Left ventricle myocardium inferior (tissue), 1 donor: Measurements from ENCODE around the gene PKHD1. TPM values are rescaled to one million over a fixed set of nuclear protein-coding genes. Genes with fewer than 3 reads are reported as not detected.

Experiments used
- DNase-seq: peaks from one replicate; pipeline ENCODE4 v3.0.0-alpha.2; 2020
- H3K27ac ChIP-seq: fragments of 200-600 bp; replicated peaks from 2 replicates; pipeline ENCODE4 v1.8.0; 2021
- H3K27me3 ChIP-seq: fragments of 200-600 bp; 2 replicates; pipeline ENCODE4 v1.8.0; 2021; ENCODE audit warnings: low read depth
- H3K36me3 ChIP-seq: fragments of 200-600 bp; 2 replicates; pipeline ENCODE4 v1.8.0; 2021
- H3K4me1 ChIP-seq: fragments of 200-600 bp; 2 replicates; pipeline ENCODE4 v1.8.0; 2021
- H3K4me3 ChIP-seq: fragments of 200-600 bp; 2 replicates; pipeline ENCODE4 v1.8.0; 2021; ENCODE audit warnings: mild to moderate bottlenecking, moderate library complexity
- H3K9me3 ChIP-seq: fragments of 200-600 bp; replicated peaks from 2 replicates; pipeline ENCODE4 v1.8.0; 2021
- CTCF ChIP-seq: fragments of 200-600 bp; IDR thresholded peaks from 2 replicates; pipeline ENCODE4 v1.8.0; 2021; ENCODE audit warnings: antibody characterized with exemption, mild to moderate bottlenecking, borderline replicate concordance
- intact Hi-C: fragments of 100-400 bp; cut with micrococcal nuclease; formaldehyde crosslinking; loops from one replicate; pipeline ENCODE4 v1.11.0; 2022
- total RNA-seq: library from RNA; stranded (reverse); fragmentation: NEBNext Ultra II Directional; extraction: Animal tissue kit (Norgen Biotek cat#: 25700); gene quantifications from one replicate; pipeline ENCODE4 v1.2.1, GENCODE V29; 2021
- donor health status: DM: no; HTN: yes; CAD: no; lungs with severe emphysema.

Gene PKHD1
- total RNA-seq, 1 donor from 2014 or later: not detected

DNA sequence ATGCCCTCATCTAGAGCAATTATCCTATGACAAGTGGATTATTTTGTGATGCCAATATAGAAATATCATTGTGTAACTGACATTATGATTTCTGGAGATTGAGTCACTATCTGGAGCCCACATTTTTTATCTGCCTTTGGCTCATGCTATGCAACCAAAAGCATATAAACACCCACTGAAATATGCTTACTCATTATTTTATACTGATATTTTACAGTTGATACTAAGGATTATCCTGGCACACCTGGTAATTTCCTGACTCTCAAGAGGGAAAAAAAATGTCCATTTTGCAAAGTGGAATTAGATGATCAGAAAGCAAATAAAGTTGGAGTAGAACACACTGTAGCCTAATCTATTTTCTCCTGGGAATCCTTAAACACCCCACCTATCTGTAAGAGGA, 154.5 kb downstream of the PKHD1 start:
- Histone ChIP-seq H3K27ac (no peak overlapping the region), H3K9me3 (no peaks in the 10 kb centered on the region), H3K4me1 (no peaks in the 10 kb centered on the region), H3K27me3 (peaks cover 12% of the 10 kb centered on the region), H3K4me3 (no peak overlapping the region), H3K36me3 (no peaks in the 10 kb centered on the region)
- TF ChIP-seq CTCF: no peak
- DNase-seq: no peak
- intact Hi-C loops: no loop called here

GRCh38 chr6:51930602-51931001, 156.8 kb downstream of the PKHD1 start:
- no peak for TF ChIP-seq CTCF
- Histone ChIP-seq H3K4me3 (no peak overlapping the region), H3K27me3 (peaks cover 24% of the 10 kb centered on the region), H3K9me3 (no peaks in the 10 kb centered on the region), H3K36me3 (no peaks in the 10 kb centered on the region), H3K4me1 (no peaks in the 10 kb centered on the region), H3K27ac (no peak overlapping the region)
- no peak for DNase-seq
- intact Hi-C loops: no loop called here

DNA sequence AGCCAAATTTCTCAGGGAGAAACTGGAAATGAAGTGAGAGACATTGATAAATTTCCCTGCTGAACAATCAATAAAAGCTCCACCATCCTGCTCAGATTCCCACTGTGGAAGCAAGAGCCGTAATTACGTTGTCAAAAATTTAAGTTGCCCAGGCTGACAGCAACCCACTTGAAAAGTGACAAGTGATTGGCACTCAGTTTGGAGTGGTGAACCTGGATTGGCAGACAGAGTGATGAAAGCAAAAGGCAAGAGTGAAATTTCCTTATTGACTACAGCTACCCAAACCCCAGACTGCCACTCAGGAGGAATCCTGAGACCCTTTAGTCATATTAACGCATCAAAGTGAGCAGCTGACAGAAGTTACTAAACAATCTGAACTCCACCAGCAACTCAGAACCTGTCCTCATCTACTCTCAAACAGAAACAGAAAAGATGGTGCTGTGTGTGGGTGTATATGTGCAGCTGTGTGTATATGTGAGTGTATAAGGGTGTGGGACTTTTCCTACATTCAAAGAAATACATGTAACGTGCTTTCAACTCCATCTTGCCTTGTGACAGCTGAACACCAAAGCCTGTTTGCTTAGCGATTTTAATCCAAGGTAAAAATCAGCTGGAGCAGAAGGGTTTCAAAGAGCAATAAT, 157.4 kb downstream of the PKHD1 start:
- Histone ChIP-seq H3K27ac (no peak overlapping the region), H3K36me3 (no peaks in the 10 kb centered on the region), H3K4me1 (no peaks in the 10 kb centered on the region), H3K27me3 (peaks cover 22% of the 10 kb centered on the region), H3K9me3 (no peaks in the 10 kb centered on the region), H3K4me3 (no peak overlapping the region)
- no peak for TF ChIP-seq CTCF
- no peak for DNase-seq
- intact Hi-C loops: no loop called here

DNA sequence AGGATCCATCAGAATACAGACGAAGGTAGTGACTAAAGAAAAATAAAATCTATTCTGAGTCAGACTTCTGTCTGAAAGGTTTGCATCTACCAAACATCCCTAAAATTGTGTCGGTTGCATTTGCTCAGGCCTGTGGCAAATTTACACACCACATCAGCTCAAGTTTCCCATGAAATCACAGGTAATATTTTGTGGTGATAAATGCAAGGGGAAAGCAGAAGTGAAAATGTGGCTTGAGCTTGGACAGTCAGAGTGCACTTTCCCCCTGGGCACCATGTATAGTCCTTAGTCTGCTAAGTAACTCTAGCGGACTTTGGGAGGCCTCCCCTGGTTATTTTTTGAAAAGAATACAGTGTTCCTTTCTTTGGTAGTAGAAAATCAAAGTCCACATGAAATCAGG, 159.1 kb downstream of the PKHD1 start:
- Histone ChIP-seq H3K4me3 (no peak overlapping the region), H3K4me1 (no peaks in the 10 kb centered on the region), H3K9me3 (no peaks in the 10 kb centered on the region), H3K36me3 (no peaks in the 10 kb centered on the region), H3K27ac (no peak overlapping the region), H3K27me3 (peaks cover 15% of the 10 kb centered on the region)
- intact Hi-C loops: no loop called here
- no peak for DNase-seq
- TF ChIP-seq CTCF: no peak

GRCh38 chr6:51927450-51927849, 160.0 kb downstream of the PKHD1 start:
- H3K9me3 ChIP-seq: peaks cover 6% of the 10 kb centered on the region
- no peak for TF ChIP-seq CTCF
- peaks cover 15% of the 10 kb centered on the region for H3K27me3 ChIP-seq
- no peak overlapping the region for H3K4me3 ChIP-seq
- DNase-seq: no peak
- H3K4me1 ChIP-seq: no peaks in the 10 kb centered on the region
- no peaks in the 10 kb centered on the region for H3K36me3 ChIP-seq
- intact Hi-C loops: no loop called here
- H3K27ac ChIP-seq: no peak overlapping the region
